Activated CD4-positive, alpha-beta T cell treated with anti-CD3 and anti-CD28 coated beads, Interleukin-2, Interleukin-4, amounts not matched to agents 100 ng/mL and 50 ng/mL, durations not matched to agents 16 hours and 8 hours (primary cell): ENCODE results near the gene CALM3.
"Not testable (repeated sequence)": the region's sequence is repeated elsewhere in the genome, so short reads cannot be mapped to it uniquely, and the experiment has no call there.

Source experiments
- DNase-seq: peaks from one replicate; pipeline ENCODE4 v3.0.0-alpha.2; 2020; ENCODE audit warnings: low spot score

The CALM3 gene

DNA sequence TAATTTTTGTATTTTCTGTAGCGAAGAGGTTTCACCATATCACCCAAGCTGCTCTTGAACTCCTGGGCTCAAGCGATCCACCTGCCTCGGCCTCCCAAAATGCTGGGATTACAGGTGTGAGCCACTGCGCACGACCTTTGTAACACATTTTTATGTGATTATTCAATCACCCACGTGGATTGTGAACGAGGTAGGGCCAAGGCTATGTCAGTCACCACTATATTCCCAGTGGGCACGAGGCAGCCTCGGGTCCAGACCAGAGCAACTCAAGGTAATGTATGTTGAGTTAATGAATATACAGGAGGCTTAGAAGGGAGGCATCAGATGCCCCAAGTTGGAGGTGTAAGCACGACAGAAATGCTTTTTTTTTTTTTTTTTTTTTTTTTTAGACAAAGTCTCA lies 14.8 kb downstream of the CALM3 start:
- DNase-seq, result no peak

GRCh38 chr19:46616631-46617322 lies 15.6 kb downstream of the CALM3 start:
- no peak for DNase-seq

- DNase-seq, result no peak
These were observed 16.5 kb downstream of the CALM3 start for GRCh38 chr19:46617601-46618000.

- DNase-seq, result no peak
These were observed 17.6 kb downstream of the CALM3 start for GRCh38 chr19:46618670-46619231.

DNA sequence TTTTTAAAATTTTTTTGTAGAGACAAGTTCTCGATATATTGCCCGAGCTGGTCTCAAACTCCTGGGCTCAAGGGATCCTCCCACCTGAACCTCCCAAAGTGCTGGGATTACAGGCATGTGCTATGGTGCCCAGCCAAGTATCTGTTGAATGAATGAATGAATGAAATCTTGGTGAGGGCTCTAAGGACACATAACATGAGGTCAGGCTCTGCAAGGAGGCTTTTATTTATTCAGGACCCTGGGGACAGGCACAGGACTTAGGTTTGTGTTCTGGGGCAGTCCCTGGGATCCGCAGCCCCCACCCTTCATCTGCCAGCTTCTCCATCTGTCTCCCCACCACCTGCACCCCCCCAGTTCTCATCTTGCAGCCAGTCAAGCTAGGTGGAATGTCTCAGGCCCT lies 19.1 kb downstream of the CALM3 start:
- DNase-seq, result no peak

DNA sequence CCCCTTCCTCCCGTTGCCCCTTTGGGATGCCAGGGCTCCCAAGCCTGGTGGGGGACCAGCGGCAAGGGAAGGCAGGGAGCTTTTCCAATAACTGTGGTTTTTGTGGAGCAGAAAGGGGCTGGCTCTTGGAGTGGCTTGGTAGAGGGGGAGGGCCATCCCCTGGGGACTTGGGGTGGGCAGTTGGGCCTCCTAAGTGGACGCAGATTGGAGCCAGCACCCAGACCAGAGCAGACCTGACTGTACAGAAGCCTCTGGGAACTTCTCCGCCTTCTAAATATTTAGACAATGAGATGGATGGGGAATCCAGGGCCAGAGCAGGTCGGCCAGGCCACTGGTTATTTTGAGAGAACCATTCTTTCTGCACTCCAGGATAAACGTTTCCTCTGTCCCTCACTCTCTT lies 19.6 kb downstream of the CALM3 start:
- DNase-seq, result no peak

DNA sequence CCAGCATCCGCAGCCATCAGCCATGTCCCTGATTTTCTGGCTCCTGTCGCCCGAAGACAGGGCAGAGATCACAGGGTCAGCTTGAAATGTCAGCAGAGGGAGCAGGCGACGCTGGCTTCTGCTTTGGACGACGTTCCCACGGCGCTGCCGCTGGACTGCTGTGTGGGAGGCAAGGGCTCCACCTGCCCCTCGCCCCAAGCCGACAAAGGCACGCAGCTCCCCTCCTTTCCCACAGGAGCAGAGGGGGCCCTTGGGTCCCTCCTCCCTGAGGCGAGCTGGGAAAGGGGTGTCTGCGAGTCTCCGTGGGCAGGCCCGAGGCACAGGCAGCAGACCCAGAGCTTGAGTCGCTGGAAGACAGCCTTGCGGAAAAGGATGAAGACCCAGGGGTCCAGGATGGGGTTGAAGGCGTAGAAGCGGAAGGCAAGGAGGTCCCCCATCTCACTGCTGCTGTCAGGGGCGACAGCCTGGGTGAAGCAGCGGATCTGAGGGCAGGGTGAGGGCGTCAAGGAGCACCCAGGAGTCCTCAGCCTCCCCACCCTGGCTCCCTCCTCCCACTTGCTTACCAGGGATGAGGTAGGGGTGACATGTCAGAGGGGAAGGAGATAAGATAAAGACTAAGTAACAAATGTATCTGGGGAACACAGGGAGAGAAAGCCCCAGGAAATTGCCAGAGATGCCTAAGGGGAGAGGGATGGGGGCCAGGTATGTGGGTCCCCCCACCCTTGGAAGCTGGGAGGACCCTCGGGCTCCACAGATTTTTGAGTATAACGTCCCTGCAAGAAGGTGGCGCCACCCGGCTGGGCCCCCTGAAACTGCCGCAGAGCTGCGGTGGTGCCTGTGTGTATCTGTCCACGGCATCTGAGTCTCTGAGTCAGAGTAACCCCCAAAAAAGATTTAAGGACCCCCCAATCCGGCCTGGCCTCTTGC lies 20.3 kb downstream of the CALM3 start:
- DNase-seq, result no peak

- no peak for DNase-seq
These were observed 21.0 kb downstream of the CALM3 start for GRCh38 chr19:46622118-46622446.

DNA sequence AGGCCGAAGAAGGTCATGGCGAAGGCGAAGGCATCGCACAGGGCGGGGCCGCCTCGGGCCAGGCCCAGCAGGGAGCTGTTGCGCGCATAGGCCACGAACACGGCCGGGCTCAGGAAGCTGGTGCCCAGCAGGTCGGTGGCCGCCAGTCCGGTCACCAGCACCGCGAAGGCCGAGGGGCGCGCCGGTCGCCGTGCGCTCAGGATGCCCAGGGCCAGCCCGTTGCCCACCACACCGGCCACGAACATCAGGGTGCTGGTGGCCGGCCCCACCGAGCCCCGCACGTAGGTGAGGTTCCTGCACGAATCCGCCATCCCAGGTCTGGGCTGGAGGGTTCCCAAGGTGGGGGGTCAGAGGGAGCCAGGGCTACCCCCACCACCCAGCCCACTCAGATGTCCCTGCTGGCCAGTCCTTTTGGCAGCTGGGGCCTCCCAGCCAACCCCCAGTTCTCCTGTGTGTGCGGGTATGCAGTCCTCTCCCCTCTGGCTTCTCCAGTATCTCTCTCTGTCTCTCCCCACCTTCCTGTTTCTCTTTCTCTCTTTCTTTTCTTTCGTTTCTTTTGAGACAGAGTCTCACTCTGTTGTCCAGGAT lies 22.9 kb downstream of the CALM3 start:
- no peak for DNase-seq

DNA sequence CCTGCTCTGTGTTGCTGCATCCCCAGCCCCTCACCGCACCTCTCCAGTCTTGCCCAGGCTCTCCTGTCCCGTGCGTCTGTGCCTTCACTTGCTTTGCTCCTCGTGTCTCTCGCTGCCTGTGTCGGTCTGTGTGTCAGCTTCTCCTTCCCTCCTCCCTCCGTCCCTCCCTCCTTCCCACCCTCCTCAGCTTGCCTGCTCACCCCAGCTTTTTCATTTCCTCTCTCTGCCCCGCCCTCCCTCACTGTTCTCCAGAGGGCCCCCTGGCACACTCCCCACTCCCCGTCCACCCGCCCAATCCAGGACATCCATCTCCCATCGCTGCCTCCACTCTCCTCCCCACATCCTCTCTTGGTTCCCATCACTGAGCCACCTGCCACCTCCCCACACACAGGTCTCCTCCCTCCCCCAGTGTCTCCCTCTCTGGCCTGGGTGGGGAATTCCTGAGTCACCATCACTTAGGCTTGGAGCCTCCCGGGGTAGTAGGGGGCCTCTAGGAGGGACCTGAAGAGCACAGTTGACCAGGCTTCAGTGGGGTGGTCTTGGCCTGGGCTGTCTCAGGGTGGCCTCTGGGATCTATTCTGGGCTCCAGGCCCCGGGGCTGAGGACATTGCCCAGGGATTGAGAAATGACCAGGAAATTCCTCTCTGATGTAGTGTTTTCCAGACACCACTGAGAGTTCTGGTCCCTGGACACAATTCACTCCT lies 24.0 kb downstream of the CALM3 start, which contains the start of gene PTGIR:
Gene PTGIR, minus strand, starts transcription at position 132 of the 704 bp plus-strand sequence. CDS start 864 bp downstream, outside the sequence.
- no peak for DNase-seq

DNA sequence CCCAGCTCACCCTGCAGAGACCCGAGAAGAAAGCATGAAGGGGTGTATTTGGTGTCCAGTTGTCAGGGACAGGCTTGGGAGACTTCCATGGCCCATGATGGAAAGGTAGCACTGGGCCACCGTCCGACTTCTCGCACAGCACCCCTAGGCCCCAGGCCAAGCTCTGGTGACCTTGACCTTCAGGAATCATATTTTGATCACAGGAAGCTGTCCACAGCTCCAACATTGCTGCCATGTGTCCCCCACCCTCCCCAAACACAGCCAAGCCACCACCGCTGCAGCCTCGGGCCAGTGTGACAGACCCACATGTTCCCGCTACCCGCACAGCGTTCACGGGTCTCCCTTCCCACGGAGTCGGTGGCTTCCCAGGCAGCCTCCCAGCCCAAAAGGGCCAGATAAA lies 24.6 kb downstream of the CALM3 start:
- no peak for DNase-seq

DNA sequence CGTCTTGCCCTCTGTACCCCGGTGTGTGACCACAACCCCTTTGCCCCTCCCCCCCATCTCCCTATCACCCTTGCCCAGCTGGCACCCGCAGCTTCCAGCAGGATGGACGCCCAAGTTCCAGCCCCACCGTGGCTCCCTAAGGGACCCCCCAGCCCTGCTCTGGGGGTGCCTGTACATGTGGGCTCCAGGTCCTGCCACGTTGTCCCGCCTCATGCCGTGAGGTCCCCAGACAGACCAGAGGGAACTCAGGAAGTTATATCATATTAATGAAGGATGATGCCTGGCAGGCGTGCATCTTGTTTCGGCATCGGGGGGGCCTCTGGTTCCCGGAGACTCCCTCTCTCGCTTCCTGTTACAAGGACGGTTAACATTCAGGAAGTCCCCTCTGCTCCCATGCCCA lies 25.3 kb downstream of the CALM3 start:
- no peak for DNase-seq

DNA sequence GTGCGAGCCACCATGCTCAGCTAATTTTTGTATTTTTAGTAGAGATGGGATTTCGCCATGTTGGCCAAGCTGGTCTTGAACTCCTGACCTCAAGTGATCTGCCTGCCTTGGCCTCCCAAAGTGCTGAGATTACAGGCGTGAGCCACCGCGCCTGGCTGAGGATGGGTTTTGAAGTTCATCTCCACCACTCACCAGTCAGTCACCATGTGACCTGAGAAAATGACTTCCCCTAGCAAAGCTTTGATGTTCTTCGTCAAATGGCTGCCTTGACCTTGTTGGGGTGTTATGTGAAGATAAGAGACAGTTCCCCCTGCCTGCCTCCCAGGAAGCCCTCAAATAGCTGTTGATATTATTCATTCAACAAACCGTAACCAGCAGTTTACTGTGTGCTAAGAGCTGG lies 27.8 kb downstream of the CALM3 start:
- DNase-seq, result not testable (repeated sequence)

DNA sequence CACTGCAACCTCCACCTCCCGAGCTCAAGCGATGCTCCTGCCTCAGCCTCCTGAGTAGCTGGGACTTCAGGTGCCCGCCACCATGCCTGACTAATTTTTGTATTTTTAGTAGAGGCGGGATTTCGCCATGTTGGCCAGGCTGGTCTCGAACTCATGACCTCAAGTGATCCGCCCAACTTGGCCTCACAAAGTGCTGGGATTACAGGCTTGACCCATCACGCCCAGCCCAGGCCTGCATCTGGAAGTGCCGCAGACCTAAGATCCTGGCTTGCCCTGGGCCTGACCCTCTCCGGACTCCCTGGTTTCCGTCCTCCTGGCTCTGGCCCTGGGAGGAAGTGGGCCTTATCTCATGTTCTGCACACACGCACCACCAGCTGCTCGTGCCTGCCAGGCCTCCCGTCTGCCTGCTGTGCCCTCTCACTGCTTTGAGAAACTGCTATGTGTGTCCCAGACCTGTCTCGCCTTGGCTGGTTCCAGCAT lies 28.5 kb downstream of the CALM3 start:
- no peak for DNase-seq

- DNase-seq, result no peak
These were observed 29.6 kb downstream of the CALM3 start for GRCh38 chr19:46630586-46631205.

GRCh38 chr19:46631481-46631880 lies 30.4 kb downstream of the CALM3 start:
- DNase-seq, result no peak

DNA sequence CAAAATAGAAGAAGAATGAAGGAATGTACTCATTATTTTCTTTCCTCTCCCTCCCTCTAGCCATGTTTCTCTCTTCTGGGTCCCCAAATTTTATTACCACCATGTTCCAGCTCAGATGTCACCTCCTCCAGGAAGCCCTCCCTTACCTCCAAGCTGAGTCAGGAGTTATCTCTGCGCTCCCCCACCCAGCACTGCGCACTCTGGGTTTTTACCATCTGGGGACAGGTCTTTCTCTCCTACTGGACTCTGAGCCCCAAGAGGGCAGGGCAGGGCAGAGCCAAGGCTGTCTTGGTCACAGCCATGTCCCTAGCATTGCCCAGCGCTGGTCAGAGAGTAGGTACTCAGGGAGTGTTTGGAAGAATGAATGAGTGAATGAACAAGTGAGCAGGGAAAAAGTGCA lies 32.0 kb downstream of the CALM3 start:
- no peak for DNase-seq

DNA sequence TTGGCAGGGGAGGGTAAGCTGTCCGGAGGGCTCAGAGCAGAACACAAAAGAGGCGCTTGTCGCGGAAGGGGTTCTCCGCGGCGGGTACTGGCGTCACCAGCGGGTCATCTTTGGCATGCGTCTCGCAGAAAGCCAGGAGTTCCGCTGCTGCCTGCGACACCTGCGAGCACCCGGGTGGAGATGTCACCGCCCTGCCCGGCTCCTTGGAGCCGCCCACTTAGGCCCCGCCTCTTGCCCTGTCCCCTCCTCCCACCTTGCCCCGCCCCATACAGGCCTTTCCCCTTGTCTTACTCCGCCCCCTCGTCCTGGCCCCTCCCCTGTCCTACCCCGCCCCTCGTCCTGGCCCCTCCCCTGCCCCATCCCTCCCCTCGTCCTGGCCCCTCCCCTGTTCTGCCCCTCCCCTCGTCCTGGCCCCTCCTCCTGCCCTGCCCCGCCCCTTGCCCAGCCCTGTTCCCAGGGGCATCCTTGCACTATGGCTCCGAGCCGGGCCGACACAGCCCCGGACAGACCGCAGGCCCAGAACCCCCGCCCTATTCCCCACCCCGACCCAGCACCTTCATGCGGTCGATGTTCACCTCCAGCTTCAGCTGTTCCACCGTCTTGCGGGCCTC lies 33.0 kb downstream of the CALM3 start:
- DNase-seq, result peak; percentile 96

DNA sequence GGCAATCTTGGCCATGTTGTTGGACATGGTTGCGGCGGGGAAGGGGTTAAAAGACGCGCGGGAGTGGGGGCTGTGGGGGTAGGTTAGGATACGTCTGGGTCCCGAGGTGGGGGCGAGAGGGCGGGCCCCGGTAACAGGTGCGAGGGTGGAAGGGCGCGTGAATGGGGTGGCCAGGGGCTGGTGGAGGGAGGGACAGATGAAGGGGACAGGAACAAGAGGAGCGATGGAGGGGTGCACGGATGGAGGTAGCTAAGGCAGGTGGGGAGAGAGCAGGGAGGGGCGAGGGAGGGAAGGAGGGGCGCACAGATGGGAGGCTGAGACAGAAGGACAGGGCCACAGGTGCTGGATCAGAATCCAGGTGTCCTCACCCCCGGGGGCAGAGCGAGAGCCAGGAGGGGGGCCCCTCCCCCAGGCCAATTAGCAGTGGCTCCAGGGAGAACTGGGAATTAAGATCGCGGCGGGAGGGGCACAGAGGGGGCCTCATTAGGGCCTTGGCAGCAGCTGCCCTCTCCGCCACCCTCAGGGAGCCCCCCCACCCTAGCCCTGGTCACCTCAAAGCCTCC lies 33.6 kb downstream of the CALM3 start:
- no peak for DNase-seq

- no peak for DNase-seq
These were observed 35.0 kb downstream of the CALM3 start, which contains the start of gene GNG8 for GRCh38 chr19:46635920-46636761. Gene GNG8 (minus strand): TSS chr19:46636202. CDS start chr19:46634682, 1,520 bp downstream.
